ENCODE measurements around the gene SLC35E1.

GRCh38 chr19:16564842-16565241 is 7.4 kb downstream of the SLC35E1 start:
- TF ChIP-seq POLR2A (IDR thresholded peaks at IDR 0.05; ENCODE audit: low read depth, low read length) = no peak
- no peak for TF ChIP-seq TAF1 (IDR thresholded peaks at IDR 0.05; ENCODE audit: low read depth, low read length)
- no peak for TF ChIP-seq POLR2AphosphoS5 (IDR thresholded peaks at IDR 0.05; ENCODE audit: low read depth, low read length)

Measured in GM12891 (cell line).